Esophagus muscularis mucosa (tissue), 4 donors: ENCODE data around the gene HLA-C. TPM values are rescaled to one million over a fixed set of nuclear protein-coding genes. Genes with fewer than 3 reads are reported as not detected.

Experiments used
- DNase-seq: peaks from one replicate; pipeline ENCODE4 v3.0.0-alpha.2; 2017; ENCODE audit errors: extremely low spot score
- H3K27ac ChIP-seq, 4 donors: fragments of 200-600 bp; sonication (generic); replicated peaks in 1 of 4; 1 replicate in 3 of 4; 2 replicates in 1 of 4; pipeline ENCODE4 v1.5.1; 2016 to 2019; ENCODE audit warnings: mild to moderate bottlenecking in 1 of 4
- H3K27me3 ChIP-seq, 4 donors: fragments of 200-600 bp; sonication (generic); one replicate each; pipeline versions ENCODE4 v1.5.1 to v1.6.0; 2016 to 2019
- H3K36me3 ChIP-seq, 4 donors: fragments of 200-600 bp; sonication (generic); one replicate each; pipeline ENCODE4 v1.5.1; 2016 to 2019
- H3K4me1 ChIP-seq, 4 donors: fragments of 200-600 bp; sonication (generic); one replicate each; pipeline ENCODE4 v1.5.1; 2016 to 2019
- H3K4me3 ChIP-seq, 4 donors: fragments of 200-600 bp; sonication (generic); 1 replicate in 2 of 4; 2 replicates in 2 of 4; pipeline ENCODE4 v1.5.1; 2016 to 2019; ENCODE audit warnings: mild to moderate bottlenecking in 4 of 4, moderate library complexity in 1 of 4
- H3K9me3 ChIP-seq, 4 donors: fragments of 200-600 bp; sonication (generic); 1 replicate in 3 of 4; 2 replicates in 1 of 4; pipeline ENCODE4 v1.5.1; 2016 to 2019
- EP300 ChIP-seq: sonication (generic); formaldehyde crosslinking; IDR thresholded peaks from one replicate; pipeline ENCODE4 v1.6.1; 2017; ENCODE audit warnings: antibody characterized with exemption
- POLR2A ChIP-seq: fragments of 450-650 bp; IDR thresholded peaks from one replicate; pipeline ENCODE4 v1.6.1; 2017; ENCODE audit warnings: antibody characterized with exemption, moderate library complexity, mild to moderate bottlenecking, low read depth
- POLR2AphosphoS5 ChIP-seq, 2 donors: sonication (generic); formaldehyde crosslinking; IDR thresholded peaks; one replicate each; pipeline ENCODE4 v1.6.1; 2017; ENCODE audit warnings: antibody characterized with exemption in 2 of 2
- WGBS: methylation state at CpG from one replicate; pipeline ENCODE4 v1.1.5; 2018; 5-methylcytosine and 5-hydroxymethylcytosine counted together
- intact Hi-C: fragments of 100-400 bp; cut with DNase I; formaldehyde crosslinking; loops from one replicate; pipeline ENCODE4 v1.15.1; 2023
- small RNA-seq, 3 donors: library from RNA; depleted of rRNA; stranded (forward); fragments of <200 nt; gene quantifications; one replicate each; pipeline ENCODE3, GENCODE V24; 2016
- total RNA-seq, 4 donors: library from RNA; depleted of rRNA; stranded (reverse); fragments of >200 nt; gene quantifications; one replicate each; pipeline versions ENCODE4 v1.1.0 to v1.2.1, GENCODE V29; 2016
- TF ChIP-seq, protein P1 (sequence below), 3 experiments: fragments of 200-600 bp in 2 of 3; fragments of 450-650 bp in 1 of 3; sonication (generic) in 2 of 3; IDR thresholded peaks; one replicate each; pipeline ENCODE4 v1.5.1; 2017 to 2019; ENCODE audit warnings: antibody characterized with exemption in 3 of 3, mild to moderate bottlenecking in 2 of 3, moderate library complexity in 1 of 3

The HLA-C gene
- total RNA-seq, 4 donors from 2014 or later, result 251 to 549 (median 296) TPM

DNA sequence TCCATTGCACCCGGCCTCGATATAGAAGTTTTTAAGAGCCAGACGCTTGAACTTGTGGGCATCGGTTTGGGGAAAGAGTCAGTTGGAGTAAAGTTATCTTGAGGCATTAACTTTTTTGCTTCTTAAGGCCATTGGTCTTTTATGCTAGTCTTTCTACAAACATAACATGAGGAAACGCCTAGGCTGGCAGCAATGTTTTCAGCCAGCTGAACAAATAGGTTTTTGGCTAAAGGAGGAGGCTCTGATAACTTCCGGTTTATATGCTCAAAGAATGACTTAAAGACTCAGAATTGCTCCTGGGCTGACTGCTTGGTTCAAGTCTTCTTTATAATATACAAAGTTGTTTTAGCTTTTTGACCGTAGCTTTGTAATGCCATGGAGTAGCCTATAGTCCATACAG lies 46.2 kb downstream of the HLA-C start:
- no peaks in the 10 kb centered on the region for H3K9me3 ChIP-seq
- H3K4me3 ChIP-seq, result no peak overlapping the region
- H3K27me3 ChIP-seq, result peaks cover 0 to 4% (median 0%) of the 10 kb centered on the region in 4 donors
- TF ChIP-seq, protein P1, sequence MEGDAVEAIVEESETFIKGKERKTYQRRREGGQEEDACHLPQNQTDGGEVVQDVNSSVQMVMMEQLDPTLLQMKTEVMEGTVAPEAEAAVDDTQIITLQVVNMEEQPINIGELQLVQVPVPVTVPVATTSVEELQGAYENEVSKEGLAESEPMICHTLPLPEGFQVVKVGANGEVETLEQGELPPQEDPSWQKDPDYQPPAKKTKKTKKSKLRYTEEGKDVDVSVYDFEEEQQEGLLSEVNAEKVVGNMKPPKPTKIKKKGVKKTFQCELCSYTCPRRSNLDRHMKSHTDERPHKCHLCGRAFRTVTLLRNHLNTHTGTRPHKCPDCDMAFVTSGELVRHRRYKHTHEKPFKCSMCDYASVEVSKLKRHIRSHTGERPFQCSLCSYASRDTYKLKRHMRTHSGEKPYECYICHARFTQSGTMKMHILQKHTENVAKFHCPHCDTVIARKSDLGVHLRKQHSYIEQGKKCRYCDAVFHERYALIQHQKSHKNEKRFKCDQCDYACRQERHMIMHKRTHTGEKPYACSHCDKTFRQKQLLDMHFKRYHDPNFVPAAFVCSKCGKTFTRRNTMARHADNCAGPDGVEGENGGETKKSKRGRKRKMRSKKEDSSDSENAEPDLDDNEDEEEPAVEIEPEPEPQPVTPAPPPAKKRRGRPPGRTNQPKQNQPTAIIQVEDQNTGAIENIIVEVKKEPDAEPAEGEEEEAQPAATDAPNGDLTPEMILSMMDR (IDR thresholded peaks at IDR 0.05), result no peak
- TF ChIP-seq POLR2AphosphoS5 (IDR thresholded peaks at IDR 0.05) (no peak), EP300 (no peak), POLR2A (no peak)
- H3K4me1 ChIP-seq, result no peaks in the 10 kb centered on the region
- no peak overlapping the region for H3K27ac ChIP-seq
- no peaks in the 10 kb centered on the region for H3K36me3 ChIP-seq
- 77% methylated on average over 7 of the region's 7 CpGs for WGBS
- DNase-seq, result no peak
- intact Hi-C loops, result no loop called here

DNA sequence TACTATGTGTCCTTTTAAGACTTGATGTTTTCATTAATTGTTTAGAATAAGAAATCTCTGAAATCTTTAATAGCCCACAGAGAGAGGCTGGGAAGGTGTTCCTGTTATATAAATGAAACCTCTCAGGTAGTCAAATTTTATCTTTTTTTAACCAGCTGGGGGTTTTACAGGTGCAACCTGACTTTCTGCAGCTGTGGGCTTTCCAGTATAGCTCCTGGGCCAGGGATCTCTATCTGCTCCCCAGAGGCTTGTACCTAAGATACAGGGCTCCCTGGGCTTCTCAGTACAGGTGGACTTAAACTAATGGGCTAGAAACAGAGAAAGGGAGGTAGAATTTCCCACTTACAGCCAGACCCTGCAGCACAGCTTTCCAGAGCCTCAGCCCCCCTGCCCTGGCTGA lies 49.4 kb downstream of the HLA-C start:
- no peak for DNase-seq
- Histone ChIP-seq H3K27ac (no peak overlapping the region), H3K9me3 (no peaks in the 10 kb centered on the region), H3K36me3 (no peaks in the 10 kb centered on the region), H3K4me3 (no peak overlapping the region), H3K4me1 (no peaks in the 10 kb centered on the region), H3K27me3 (no peaks in the 10 kb centered on the region)
- intact Hi-C loops, result no loop called here
- no peak for TF ChIP-seq EP300
- no peak for TF ChIP-seq POLR2A
- TF ChIP-seq POLR2AphosphoS5 (IDR thresholded peaks at IDR 0.05), result no peak
- TF ChIP-seq, protein P1 (IDR thresholded peaks at IDR 0.05), result no peak

Small RNA genes within 50 kb of the gene (small RNA-seq; reads per million reads assigned to genes)
- gene AL662844.1, result 0 reads per million in 3 donors

Other genes starting within 250 kb of the HLA-C start
- gene C6orf15, start 159.5 kb downstream of the HLA-C start, total RNA-seq, result not detected
- gene PSORS1C1, start 157.3 kb downstream of the HLA-C start, total RNA-seq, result 1 to 10 TPM in 3 of 4 donors, under 1 TPM in 1; 0.34 to 1.2 (median 1.1) TPM
- gene CDSN, start 151.6 kb downstream of the HLA-C start, total RNA-seq, result not detected
- not detected for gene PSORS1C2, start 133.0 kb downstream of the HLA-C start, total RNA-seq
- gene CCHCR1, start 114.3 kb downstream of the HLA-C start, total RNA-seq, result 10 to 100 TPM in 2 of 4 donors, 1 to 10 TPM in 2; 5.8 to 11.6 (median 9.4) TPM
- 1 to 10 TPM; 2.3 to 6.7 (median 5.8) TPM for gene TCF19, start 113.5 kb downstream of the HLA-C start, total RNA-seq
- 1 to 10 TPM in 1 of 4 donors, not detected in 3; 1.3 TPM for gene POU5F1, start 101.4 kb downstream of the HLA-C start, total RNA-seq
- gene HLA-B, start 85.1 kb upstream of the HLA-C start, total RNA-seq, result 100 to 1,000 TPM; 336 to 628 (median 502) TPM
- gene MICA, start 131.5 kb upstream of the HLA-C start, total RNA-seq, result 10 to 100 TPM; 18.9 to 35.4 (median 22.3) TPM
- gene MICB, start 226.1 kb upstream of the HLA-C start, total RNA-seq, result 1 to 10 TPM in 2 of 4 donors, under 1 TPM in 2; 0.46 to 2.9 (median 1.7) TPM